Type B pancreatic cell (in vitro differentiated cells): ENCODE results near the gene ZFP36L2. TPM values are rescaled to one million over a fixed set of nuclear protein-coding genes. Genes with fewer than 3 reads are reported as not detected.
A peak's percentile ranks its signal among the peaks of the same experiment; 100 is the strongest.

Source experiments
- DNase-seq: peaks from one replicate; pipeline ENCODE4 v3.0.0; 2021; ENCODE audit warnings: mixed read lengths; ENCODE audit not compliant: unreplicated experiment; ENCODE audit errors: extremely low spot score
- H3K27ac Mint-ChIP-seq: 2 replicates; pipeline ENCODE4 v1.8.0; 2021; ENCODE audit warnings: mild to moderate bottlenecking, mixed read lengths
- H3K27me3 Mint-ChIP-seq: 2 replicates; pipeline ENCODE4 v1.8.0; 2021; ENCODE audit warnings: mixed read lengths
- H3K36me3 Mint-ChIP-seq: 2 replicates; pipeline ENCODE4 v1.8.0; 2021; ENCODE audit warnings: mixed read lengths
- H3K4me1 Mint-ChIP-seq: one replicate; pipeline ENCODE4 v1.8.0; 2021; ENCODE audit warnings: mixed read lengths; ENCODE audit not compliant: unreplicated experiment
- H3K4me3 Mint-ChIP-seq: 2 replicates; pipeline ENCODE4 v1.8.0; 2021; ENCODE audit warnings: mild to moderate bottlenecking, mixed read lengths
- H3K9me3 Mint-ChIP-seq: 2 replicates; pipeline ENCODE4 v1.8.0; 2021; ENCODE audit warnings: mixed read lengths
- total RNA-seq: library from RNA; stranded (reverse); gene quantifications from 2 replicates; pipeline ENCODE4 v1.2.1, GENCODE V29; 2021; ENCODE audit warnings: low replicate concordance
- TF ChIP-seq, protein P1 (sequence below): fragments of 200-600 bp; sonication (generic); conservative IDR thresholded peaks from 2 replicates; pipeline ENCODE4 v1.5.0; 2021; ENCODE audit warnings: antibody characterized with exemption, mild to moderate bottlenecking

The ZFP36L2 gene
- total RNA-seq, 1 donor from 2014 or later = 198 TPM

- H3K36me3 Mint-ChIP-seq = peaks cover 12% of the 10 kb centered on the region
- peak overlapping the region; percentile 94 for H3K27ac Mint-ChIP-seq
- TF ChIP-seq, protein P1, sequence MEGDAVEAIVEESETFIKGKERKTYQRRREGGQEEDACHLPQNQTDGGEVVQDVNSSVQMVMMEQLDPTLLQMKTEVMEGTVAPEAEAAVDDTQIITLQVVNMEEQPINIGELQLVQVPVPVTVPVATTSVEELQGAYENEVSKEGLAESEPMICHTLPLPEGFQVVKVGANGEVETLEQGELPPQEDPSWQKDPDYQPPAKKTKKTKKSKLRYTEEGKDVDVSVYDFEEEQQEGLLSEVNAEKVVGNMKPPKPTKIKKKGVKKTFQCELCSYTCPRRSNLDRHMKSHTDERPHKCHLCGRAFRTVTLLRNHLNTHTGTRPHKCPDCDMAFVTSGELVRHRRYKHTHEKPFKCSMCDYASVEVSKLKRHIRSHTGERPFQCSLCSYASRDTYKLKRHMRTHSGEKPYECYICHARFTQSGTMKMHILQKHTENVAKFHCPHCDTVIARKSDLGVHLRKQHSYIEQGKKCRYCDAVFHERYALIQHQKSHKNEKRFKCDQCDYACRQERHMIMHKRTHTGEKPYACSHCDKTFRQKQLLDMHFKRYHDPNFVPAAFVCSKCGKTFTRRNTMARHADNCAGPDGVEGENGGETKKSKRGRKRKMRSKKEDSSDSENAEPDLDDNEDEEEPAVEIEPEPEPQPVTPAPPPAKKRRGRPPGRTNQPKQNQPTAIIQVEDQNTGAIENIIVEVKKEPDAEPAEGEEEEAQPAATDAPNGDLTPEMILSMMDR = no peak
- peaks cover 34% of the 10 kb centered on the region for H3K4me1 Mint-ChIP-seq
- H3K9me3 Mint-ChIP-seq = no peaks in the 10 kb centered on the region
- H3K27me3 Mint-ChIP-seq = peaks cover 3% of the 10 kb centered on the region
- DNase-seq = no peak
- H3K4me3 Mint-ChIP-seq = peak overlapping the region; percentile 88
These were observed 2.6 kb upstream of the ZFP36L2 start for GRCh38 chr2:43228756-43229659.

GRCh38 chr2:43228321-43228751 lies 1.9 kb upstream of the ZFP36L2 start:
- H3K4me3 Mint-ChIP-seq = peak overlapping the region; percentile 88
- no peak for DNase-seq

DNA sequence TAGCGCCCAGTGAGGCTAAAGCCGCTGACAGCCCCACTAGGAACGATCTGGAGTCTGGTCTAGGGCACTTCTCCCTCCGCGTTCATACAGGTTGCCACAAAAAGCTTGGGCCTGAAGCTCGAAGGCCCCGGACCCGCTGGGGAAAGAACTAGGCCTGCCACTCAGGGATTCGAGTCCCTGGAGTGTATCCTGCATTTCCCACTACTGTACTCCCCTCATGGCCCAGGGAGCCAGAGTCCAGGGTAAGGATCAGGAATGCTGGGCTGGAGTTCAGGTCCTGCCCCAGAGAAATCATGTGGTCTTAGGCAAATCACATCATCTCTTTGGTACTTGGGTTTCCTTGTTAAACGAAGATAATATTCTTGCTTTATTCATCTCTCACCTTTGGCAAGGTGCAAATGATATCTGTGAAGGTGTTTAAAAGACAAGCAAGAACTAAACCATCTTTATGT lies 1.4 kb upstream of the ZFP36L2 start:
- peaks cover 30% of the 10 kb centered on the region for H3K4me1 Mint-ChIP-seq
- no peak for DNase-seq
- TF ChIP-seq, protein P1 = no peak

More at GRCh38 chr2:43228321-43228751, 1.9 kb upstream of the ZFP36L2 start:
- H3K27ac Mint-ChIP-seq = peak overlapping the region; percentile 94
- H3K9me3 Mint-ChIP-seq = no peaks in the 10 kb centered on the region
- H3K36me3 Mint-ChIP-seq = peaks cover 18% of the 10 kb centered on the region
- H3K4me1 Mint-ChIP-seq = peaks cover 34% of the 10 kb centered on the region
- H3K27me3 Mint-ChIP-seq = peaks cover 7% of the 10 kb centered on the region
- TF ChIP-seq, protein P1 = no peak

DNA sequence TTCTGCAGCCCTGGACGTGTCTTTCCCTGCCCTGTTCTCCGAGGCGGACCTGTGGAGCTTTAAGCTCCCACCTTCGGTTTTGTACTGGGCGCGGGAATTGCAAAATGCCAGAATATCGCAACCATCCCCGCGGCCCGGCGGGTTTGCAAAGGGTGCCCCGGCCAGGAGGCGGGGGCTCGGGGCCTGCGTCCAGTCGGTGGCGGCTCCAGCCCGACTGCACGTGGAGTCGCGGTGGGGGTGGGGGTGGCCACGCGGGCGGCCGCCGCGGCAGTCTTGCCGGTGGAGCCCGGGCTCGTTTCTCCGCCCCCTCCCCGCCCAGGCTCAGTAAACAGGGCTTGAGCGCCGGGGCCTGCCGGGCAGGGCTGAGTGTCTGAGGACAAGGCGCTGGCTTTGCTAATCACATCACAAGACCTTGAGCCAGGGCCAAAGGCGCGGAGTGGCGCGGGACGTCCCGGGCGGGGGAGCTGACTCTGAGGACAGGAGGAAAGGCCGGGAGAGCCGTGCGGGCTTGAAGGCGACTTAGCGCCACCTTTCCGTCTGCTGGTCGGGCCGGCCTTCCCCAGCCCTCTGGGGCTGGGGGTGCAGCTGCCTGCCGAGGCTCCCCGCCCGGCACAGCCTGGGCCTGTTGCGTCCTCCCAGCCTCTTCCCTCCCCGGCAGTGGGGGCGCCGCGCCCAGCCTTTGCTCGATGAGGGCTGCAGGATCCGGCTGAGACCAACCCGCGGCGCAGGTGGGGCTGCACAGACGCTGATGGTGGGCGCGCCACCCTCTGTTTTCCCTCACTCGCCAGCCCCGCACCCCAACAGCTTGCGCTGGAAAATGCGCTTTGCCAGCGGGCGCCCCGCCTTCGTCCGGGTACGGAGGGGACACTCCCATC lies 786 bp upstream of the ZFP36L2 start:
- peak; percentile 84 for DNase-seq
- no peaks in the 10 kb centered on the region for H3K9me3 Mint-ChIP-seq
- peak overlapping the region; percentile 94 for H3K27ac Mint-ChIP-seq
- peaks cover 7% of the 10 kb centered on the region for H3K27me3 Mint-ChIP-seq
- peak overlapping the region; percentile 88 for H3K4me3 Mint-ChIP-seq
- TF ChIP-seq, protein P1 = peak; percentile 48
- H3K36me3 Mint-ChIP-seq = peaks cover 26% of the 10 kb centered on the region
- peaks cover 30% of the 10 kb centered on the region for H3K4me1 Mint-ChIP-seq

More for the DNA sequence above, 1.4 kb upstream of the ZFP36L2 start:
- H3K27ac Mint-ChIP-seq = peak overlapping the region; percentile 94
- H3K4me3 Mint-ChIP-seq = peak overlapping the region; percentile 88
- no peaks in the 10 kb centered on the region for H3K9me3 Mint-ChIP-seq
- H3K27me3 Mint-ChIP-seq = peaks cover 7% of the 10 kb centered on the region
- peaks cover 20% of the 10 kb centered on the region for H3K36me3 Mint-ChIP-seq

DNA sequence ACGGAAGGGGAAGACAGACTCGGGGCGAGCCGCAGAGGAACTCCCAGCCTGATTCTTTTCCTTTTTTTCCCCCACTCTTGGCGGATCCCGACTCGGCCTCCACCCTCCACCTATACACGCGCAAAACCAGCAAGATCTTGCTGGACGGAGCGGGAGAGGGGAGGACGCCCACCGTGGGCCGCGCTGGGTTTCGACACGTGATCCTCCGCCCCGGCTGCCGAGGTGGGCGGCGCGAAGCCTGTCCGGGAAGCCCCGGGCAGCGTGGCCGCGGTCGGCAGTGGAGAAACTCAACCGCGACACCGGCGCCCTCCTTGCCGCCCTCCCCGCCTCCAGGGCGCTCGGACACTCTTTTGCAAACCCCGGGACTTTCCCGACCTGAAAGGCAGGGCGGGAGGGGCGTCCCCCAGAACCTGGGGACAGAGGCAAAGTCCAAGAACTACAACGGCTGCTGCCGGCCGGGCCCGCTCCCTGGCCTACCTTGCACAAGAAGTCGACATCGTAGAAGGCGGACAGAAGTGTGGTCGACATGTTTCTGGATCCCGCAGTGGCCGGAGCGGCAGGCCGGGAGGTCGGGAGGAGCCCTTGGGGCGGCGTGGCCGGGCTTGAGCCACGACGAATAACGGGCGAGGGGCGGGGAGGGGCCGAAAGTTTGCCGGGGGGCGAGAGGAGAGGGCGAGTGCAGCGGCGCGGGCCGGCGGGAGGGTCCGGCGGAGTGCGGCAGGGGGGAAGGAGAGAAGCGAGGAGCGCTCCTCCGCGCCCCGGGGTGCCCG lies 433 bp downstream of the ZFP36L2 start:
- H3K9me3 Mint-ChIP-seq = no peaks in the 10 kb centered on the region
- DNase-seq = peak; percentile 84
- peak overlapping the region; percentile 95 for H3K4me3 Mint-ChIP-seq
- peaks cover 30% of the 10 kb centered on the region for H3K36me3 Mint-ChIP-seq
- H3K27ac Mint-ChIP-seq = peak overlapping the region; percentile 88
- TF ChIP-seq, protein P1 = no peak
- H3K4me1 Mint-ChIP-seq = peaks cover 34% of the 10 kb centered on the region
- H3K27me3 Mint-ChIP-seq = peaks cover 7% of the 10 kb centered on the region
